NOMO-1 treated with DMSO at 0.1 percent for 48 hours (cell line): ENCODE results near the gene TCIRG1.
A peak's percentile ranks its signal among the peaks of the same experiment; 100 is the strongest.

Source experiments
- DNase-seq: peaks from one replicate; lab custom pipeline; 2025; ENCODE audit not compliant: unreplicated experiment; lab: John Stamatoyannopoulos, UW

TCIRG1 gene

GRCh38 chr11:68006606-68007166 lies 32.1 kb upstream of the TCIRG1 start:
- no peak for DNase-seq

- DNase-seq, result no peak
These were observed 31.1 kb upstream of the TCIRG1 start for GRCh38 chr11:68007498-68008380.

- peak; percentile 32 for DNase-seq
These were observed 30.2 kb upstream of the TCIRG1 start for GRCh38 chr11:68008381-68009337.

GRCh38 chr11:68009391-68010089 lies 29.3 kb upstream of the TCIRG1 start:
- DNase-seq, result peak; percentile 67

GRCh38 chr11:68010090-68011041 lies 28.5 kb upstream of the TCIRG1 start, which contains the start of gene ALDH3B1:
Gene ALDH3B1 (plus strand): TSS chr11:68010327. CDS start chr11:68015298, 4,971 bp downstream.
- DNase-seq, result peak; percentile 93

GRCh38 chr11:68011051-68011943 lies 27.5 kb upstream of the TCIRG1 start:
- DNase-seq, result peak; percentile 61

- DNase-seq, result no peak
These were observed 26.6 kb upstream of the TCIRG1 start for GRCh38 chr11:68012044-68012842.

- no peak for DNase-seq
These were observed 25.8 kb upstream of the TCIRG1 start for GRCh38 chr11:68012843-68013610.

- DNase-seq, result no peak
These were observed 25.1 kb upstream of the TCIRG1 start for GRCh38 chr11:68013611-68014156.

GRCh38 chr11:68014157-68014946 lies 24.5 kb upstream of the TCIRG1 start:
- no peak for DNase-seq

- no peak for DNase-seq
These were observed 23.8 kb upstream of the TCIRG1 start for GRCh38 chr11:68014947-68015447.

GRCh38 chr11:68015467-68015866 lies 23.4 kb upstream of the TCIRG1 start:
- DNase-seq, result no peak

GRCh38 chr11:68016161-68016903 lies 22.5 kb upstream of the TCIRG1 start:
- DNase-seq, result no peak

GRCh38 chr11:68016904-68017817 lies 21.7 kb upstream of the TCIRG1 start:
- no peak for DNase-seq
